ENCODE measurements around the gene SLC46A2. TPM values are rescaled to one million over a fixed set of nuclear protein-coding genes. Genes with fewer than 3 reads are reported as not detected.

SLC46A2 gene
- total and polyA plus RNA-seq, 2 donors (not counting 1 experiment from before 2014, with no cell fraction given) = 0.18 TPM; not detected in 1

DNA sequence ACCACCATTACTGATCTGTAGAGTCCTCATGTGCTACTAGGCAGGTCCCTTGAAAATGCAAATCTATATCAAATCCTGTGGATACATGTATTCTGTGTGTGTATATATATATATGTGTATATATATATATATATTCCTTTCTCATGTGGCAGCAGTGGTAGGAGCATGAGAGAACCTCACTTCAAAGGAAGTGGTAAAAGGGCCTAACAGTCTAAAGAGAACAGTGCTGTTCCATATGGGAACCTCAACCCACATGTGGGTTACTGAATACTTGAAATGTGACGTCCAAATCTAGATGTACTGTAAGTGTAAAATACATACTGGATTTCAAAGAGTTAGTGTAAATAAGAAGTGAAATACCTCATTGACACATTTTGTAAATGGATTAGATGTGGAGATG, 5.4 kb downstream of the SLC46A2 start:
- no CpG with 5 or more reads among the region's 1 CpG for WGBS (ENCODE audit: insufficient coverage)
- no peak overlapping the region for H3K27ac Mint-ChIP-seq
- H3K27me3 Mint-ChIP-seq = peaks cover 14% of the 10 kb centered on the region
- Histone ChIP-seq H3K79me2 (ENCODE audit: control insufficient read depth, insufficient read depth, low read length) (no peaks in the 10 kb centered on the region), H4K20me1 (ENCODE audit: control insufficient read depth, insufficient read depth, low read length, poor library complexity, severe bottlenecking) (no peaks in the 10 kb centered on the region), H3K4me3 (ENCODE audit: control extremely low read depth in 1 of 5, extremely low read depth in 1 of 5, insufficient read depth in 1 of 5, low read depth in 2 of 5, low read length in 4 of 5) (no peak overlapping the region), H3K27me3 (replicated peaks in 1 of 4; ENCODE audit: control extremely low read depth in 1 of 4, control insufficient read depth in 3 of 4, insufficient read depth in 4 of 4, low read length in 3 of 4) (peaks cover 0 to 10% (median 2%) of the 10 kb centered on the region in 4 experiments), H2AFZ (ENCODE audit: insufficient read depth, low read depth, low read length, poor library complexity, severe bottlenecking) (no peak overlapping the region), H3K27ac (ENCODE audit: low read length in 2 of 2) (no peak overlapping the region), H3K4me2 (replicated peaks; ENCODE audit: low read depth, low read length, poor library complexity, severe bottlenecking) (no peak overlapping the region), H3K4me1 (ENCODE audit: control insufficient read depth in 2 of 2, insufficient read depth in 2 of 2, low read length in 2 of 2) (peaks cover 3 to 5% of the 10 kb centered on the region in 2 donors), H3K9ac (ENCODE audit: low read length) (no peak overlapping the region), H3K9me3 (ENCODE audit: control extremely low read depth in 1 of 3, control insufficient read depth in 2 of 3, insufficient read depth in 1 of 3, low read length in 2 of 3) (peaks cover 0 to 3% (median 0%) of the 10 kb centered on the region in 3 donors), H3K36me3 (replicated peaks in 1 of 2; ENCODE audit: control extremely low read depth in 1 of 2, control insufficient read depth in 1 of 2, extremely low read depth in 1 of 2, insufficient read depth in 2 of 2, low read length in 1 of 2) (no peaks in the 10 kb centered on the region)
- DNase-seq (no peak), ATAC-seq (ENCODE audit: low read depth) (no peak)
- intact Hi-C loops (cut with micrococcal nuclease) = no loop called here
- H3K9me3 Mint-ChIP-seq (ENCODE audit: insufficient read depth) = no peaks in the 10 kb centered on the region
- H3K4me3 Mint-ChIP-seq = no peak overlapping the region
- ChIA-PET CTCF (no interaction called here), POLR2A (no interaction called here)
- TF ChIP-seq EZH2 (IDR thresholded peaks at IDR 0.05; ENCODE audit: borderline replicate concordance, insufficient read depth, low read depth, low read length, poor library complexity, severe bottlenecking) = no peak
- TF ChIP-seq, protein P1, sequence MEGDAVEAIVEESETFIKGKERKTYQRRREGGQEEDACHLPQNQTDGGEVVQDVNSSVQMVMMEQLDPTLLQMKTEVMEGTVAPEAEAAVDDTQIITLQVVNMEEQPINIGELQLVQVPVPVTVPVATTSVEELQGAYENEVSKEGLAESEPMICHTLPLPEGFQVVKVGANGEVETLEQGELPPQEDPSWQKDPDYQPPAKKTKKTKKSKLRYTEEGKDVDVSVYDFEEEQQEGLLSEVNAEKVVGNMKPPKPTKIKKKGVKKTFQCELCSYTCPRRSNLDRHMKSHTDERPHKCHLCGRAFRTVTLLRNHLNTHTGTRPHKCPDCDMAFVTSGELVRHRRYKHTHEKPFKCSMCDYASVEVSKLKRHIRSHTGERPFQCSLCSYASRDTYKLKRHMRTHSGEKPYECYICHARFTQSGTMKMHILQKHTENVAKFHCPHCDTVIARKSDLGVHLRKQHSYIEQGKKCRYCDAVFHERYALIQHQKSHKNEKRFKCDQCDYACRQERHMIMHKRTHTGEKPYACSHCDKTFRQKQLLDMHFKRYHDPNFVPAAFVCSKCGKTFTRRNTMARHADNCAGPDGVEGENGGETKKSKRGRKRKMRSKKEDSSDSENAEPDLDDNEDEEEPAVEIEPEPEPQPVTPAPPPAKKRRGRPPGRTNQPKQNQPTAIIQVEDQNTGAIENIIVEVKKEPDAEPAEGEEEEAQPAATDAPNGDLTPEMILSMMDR (IDR thresholded peaks at IDR 0.05) = no peak
- H3K4me1 Mint-ChIP-seq = peaks cover 6% of the 10 kb centered on the region

DNA sequence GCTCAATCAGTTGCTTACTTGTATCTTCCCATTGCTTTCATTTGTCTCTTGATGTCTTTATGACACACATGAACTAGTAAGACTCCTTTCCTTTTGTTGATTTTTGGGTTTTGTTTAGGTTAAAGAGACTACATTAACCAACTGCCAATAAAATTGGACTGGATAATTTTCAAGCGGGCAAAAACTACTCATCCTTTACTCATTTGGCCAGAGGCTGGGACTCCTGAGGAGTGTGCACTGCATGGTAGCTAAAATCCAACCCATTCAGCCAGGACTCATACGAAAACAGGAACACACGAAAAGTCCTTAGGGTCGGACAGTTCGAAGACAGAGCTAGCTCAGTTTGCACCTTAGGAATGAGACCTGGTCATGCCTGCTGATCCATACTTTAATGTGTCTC, 6.0 kb downstream of the SLC46A2 start:
- H4K20me1 ChIP-seq (ENCODE audit: control insufficient read depth, insufficient read depth, low read length, poor library complexity, severe bottlenecking) = no peaks in the 10 kb centered on the region
- intact Hi-C loops (cut with micrococcal nuclease) = no loop called here

More for the DNA sequence above, 6.0 kb downstream of the SLC46A2 start:
- H3K4me1 ChIP-seq (ENCODE audit: control insufficient read depth in 2 of 2, insufficient read depth in 2 of 2, low read length in 2 of 2) = no peaks in the 10 kb centered on the region
- ATAC-seq (ENCODE audit: low read depth) (no peak), DNase-seq (no peak)
- H3K27ac ChIP-seq (ENCODE audit: low read length in 2 of 2) = no peak overlapping the region
- no peak overlapping the region for H3K9ac ChIP-seq (ENCODE audit: low read length)
- ChIA-PET CTCF (no interaction called here), POLR2A (no interaction called here)
- H3K36me3 ChIP-seq (replicated peaks in 1 of 2; ENCODE audit: control extremely low read depth in 1 of 2, control insufficient read depth in 1 of 2, extremely low read depth in 1 of 2, insufficient read depth in 2 of 2, low read length in 1 of 2) = no peaks in the 10 kb centered on the region
- H3K4me3 ChIP-seq (ENCODE audit: control extremely low read depth in 1 of 5, extremely low read depth in 1 of 5, insufficient read depth in 1 of 5, low read depth in 2 of 5, low read length in 4 of 5) = no peak overlapping the region
- Mint-ChIP-seq H3K27ac (no peak overlapping the region), H3K27me3 (peaks cover 8% of the 10 kb centered on the region), H3K4me1 (peaks cover 2% of the 10 kb centered on the region), H3K4me3 (no peak overlapping the region), H3K9me3 (ENCODE audit: insufficient read depth) (no peaks in the 10 kb centered on the region)
- peaks cover 0 to 2% (median 0%) of the 10 kb centered on the region in 3 donors for H3K9me3 ChIP-seq (ENCODE audit: control extremely low read depth in 1 of 3, control insufficient read depth in 2 of 3, insufficient read depth in 1 of 3, low read length in 2 of 3)
- peaks cover 0 to 4% (median 0%) of the 10 kb centered on the region in 4 experiments for H3K27me3 ChIP-seq (replicated peaks in 1 of 4; ENCODE audit: control extremely low read depth in 1 of 4, control insufficient read depth in 3 of 4, insufficient read depth in 4 of 4, low read length in 3 of 4)
- TF ChIP-seq, protein P1 (IDR thresholded peaks at IDR 0.05) = no peak
- TF ChIP-seq EZH2 (IDR thresholded peaks at IDR 0.05; ENCODE audit: borderline replicate concordance, insufficient read depth, low read depth, low read length, poor library complexity, severe bottlenecking) = no peak
- H3K79me2 ChIP-seq (ENCODE audit: control insufficient read depth, insufficient read depth, low read length) = no peaks in the 10 kb centered on the region
- no peak overlapping the region for H2AFZ ChIP-seq (ENCODE audit: insufficient read depth, low read depth, low read length, poor library complexity, severe bottlenecking)
- H3K4me2 ChIP-seq (replicated peaks; ENCODE audit: low read depth, low read length, poor library complexity, severe bottlenecking) = no peak overlapping the region
- 95% methylated on average over 4 of the region's 5 CpGs for WGBS (ENCODE audit: insufficient coverage)
